Spleen (tissue), 11 donors: ENCODE measurements around the gene ARMH2. TPM values are rescaled to one million over a fixed set of nuclear protein-coding genes. Genes with fewer than 3 reads are reported as not detected.

ENCODE experiments used
- DNase-seq: peaks from one replicate; pipeline ENCODE4 v3.0.0-alpha.2; 2020
- H3K27ac ChIP-seq, 8 donors: fragments of 200-600 bp; sonication (generic) in 7 of 8; 1 replicate in 4 of 8; 2 replicates in 4 of 8; pipeline versions ENCODE4 v1.5.0 to v1.8.0; 2016 to 2021; ENCODE audit warnings: inconsistent platforms in 4 of 8, mild to moderate bottlenecking in 4 of 8, moderate library complexity in 1 of 8
- H3K27me3 ChIP-seq, 7 donors: fragments of 200-600 bp; sonication (generic) in 6 of 7; replicated peaks in 1 of 7; 1 replicate in 4 of 7; 2 replicates in 3 of 7; pipeline versions ENCODE4 v1.5.0 to v1.8.0; 2016 to 2021; ENCODE audit warnings: inconsistent platforms in 3 of 7, mild to moderate bottlenecking in 1 of 7
- H3K36me3 ChIP-seq, 6 donors: fragments of 200-600 bp; sonication (generic) in 5 of 6; 1 replicate in 4 of 6; 2 replicates in 2 of 6; pipeline versions ENCODE4 v1.5.0 to v1.8.0; 2016 to 2021; ENCODE audit warnings: inconsistent platforms in 2 of 6
- H3K4me1 ChIP-seq, 6 donors: fragments of 200-600 bp; sonication (generic) in 5 of 6; 1 replicate in 3 of 6; 2 replicates in 3 of 6; pipeline versions ENCODE4 v1.5.0 to v1.8.0; 2016 to 2021; ENCODE audit warnings: inconsistent platforms in 3 of 6
- H3K4me3 ChIP-seq, 8 donors: fragments of 200-600 bp; sonication (generic) in 7 of 8; 1 replicate in 4 of 8; 2 replicates in 4 of 8; pipeline versions ENCODE4 v1.5.0 to v1.8.0; 2016 to 2021; ENCODE audit warnings: inconsistent platforms in 4 of 8, mild to moderate bottlenecking in 4 of 8, moderate library complexity in 2 of 8
- H3K9me3 ChIP-seq, 8 donors: fragments of 200-600 bp; sonication (generic) in 7 of 8; 1 replicate in 4 of 8; 2 replicates in 4 of 8; pipeline versions ENCODE4 v1.5.0 to v1.8.0; 2016 to 2021; ENCODE audit warnings: inconsistent platforms in 4 of 8
- CTCF ChIP-seq, 11 experiments: fragments of 200-600 bp in 7 of 11; fragments of 450-650 bp in 4 of 11; sonication (generic) in 4 of 11; IDR thresholded peaks in 8 of 11; conservative IDR thresholded peaks in 3 of 11; 1 replicate in 7 of 11; 2 replicates in 4 of 11; pipeline versions ENCODE4 v1.4.0 to v1.8.0; 2016 to 2021; ENCODE audit warnings: antibody characterized with exemption in 11 of 11, inconsistent platforms in 4 of 11, mild to moderate bottlenecking in 1 of 11
- POLR2A ChIP-seq, 3 donors: fragments of 450-650 bp; IDR thresholded peaks; one replicate each; pipeline ENCODE4 v1.5.1; 2017; ENCODE audit warnings: antibody characterized with exemption in 3 of 3, mild to moderate bottlenecking in 1 of 3
- POLR2AphosphoS5 ChIP-seq, 3 donors: sonication (generic); formaldehyde crosslinking; IDR thresholded peaks; one replicate each; pipeline ENCODE4 v1.5.1; 2017; ENCODE audit warnings: antibody characterized with exemption in 3 of 3
- WGBS, 5 donors: extraction: QIAGEN DNeasy Blood & Tissue Kit in 3 of 5; methylation state at CpG; one replicate each; pipeline versions ENCODE4 v1.1.5 to v1.1.7; 2013 to 2018; 5-methylcytosine and 5-hydroxymethylcytosine counted together
- intact Hi-C: fragments of 100-400 bp; cut with DNase I; formaldehyde crosslinking; loops from one replicate; pipeline ENCODE4 v1.15.0; 2023; ENCODE audit warnings: low total_unique reads
- polyA plus RNA-seq, 3 donors: library from polyadenylated mRNA; stranded (reverse); fragments of 200-250 nt; gene quantifications; one replicate each; pipeline ENCODE4 v1.2.1, GENCODE V29; 2013
- total RNA-seq, 7 donors: library from RNA; depleted of rRNA in 3 of 7; stranded (reverse); fragments of >200 nt in 3 of 7; fragmentation: NEBNext Ultra II Directional in 4 of 7; extraction: Animal tissue kit (Norgen Biotek cat#: 25700) in 4 of 7; gene quantifications; one replicate each; pipeline versions ENCODE4 v1.1.0 to v1.2.1, GENCODE V29; 2016 to 2021
- donor health status: healthy with polysubstance abuse.
- donor health status: DM: no; HTN: no; CAD: no; lungs with moderate emphysema.
- donor health status: DM: no; HTN: no; CAD: no.
- donor health status: Bipolar disorder and iron deficiency.
- donor health status: healthy.
- donor health status: DM: no; HTN: no; CAD: no.
- donor health status: DM: yes; HTN: yes; CAD: no.

The ARMH2 gene
- total and polyA plus RNA-seq, 10 donors = 0.35 to 3.0 (median 1.2) TPM; not detected in 4

- Histone ChIP-seq H3K36me3 (peaks cover 0 to 74% (median 24%) of the 10 kb centered on the region in 6 donors), H3K9me3 (no peaks in the 10 kb centered on the region), H3K4me1 (no peaks in the 10 kb centered on the region), H3K27ac (no peak overlapping the region), H3K27me3 (no peaks in the 10 kb centered on the region), H3K4me3 (no peak overlapping the region)
- TF ChIP-seq POLR2AphosphoS5 (IDR thresholded peaks at IDR 0.05) (peak in 2 of 3 donors; percentile 5 to 15), POLR2A (IDR thresholded peaks at IDR 0.05) (no peak)
- WGBS, 5 donors = 89 to 97% (median 94%) methylated on average over 8 of the region's 8 CpGs
- intact Hi-C loops = no loop called here
- DNase-seq = no peak
Observed at GRCh38 chr6:24802271-24803059, 3.7 kb upstream of the ARMH2 start.

- DNase-seq = no peak
- no peaks in the 10 kb centered on the region for H3K27me3 ChIP-seq
- no peak overlapping the region for H3K27ac ChIP-seq
- H3K4me1 ChIP-seq = no peaks in the 10 kb centered on the region
- WGBS, 5 donors = 81 to 97% (median 91%) methylated on average over 1 of the region's 1 CpG
- peaks cover 0 to 45% (median 4%) of the 10 kb centered on the region in 6 donors for H3K36me3 ChIP-seq
- no peaks in the 10 kb centered on the region for H3K9me3 ChIP-seq
- no peak overlapping the region for H3K4me3 ChIP-seq
- intact Hi-C loops = no loop called here
- TF ChIP-seq CTCF (IDR thresholded peaks at IDR 0.05 in 8 of 11, conservative IDR thresholded peaks at IDR 0.05 in 3 of 11) = no peak
- TF ChIP-seq POLR2AphosphoS5 (IDR thresholded peaks at IDR 0.05) = no peak
Observed at GRCh38 chr6:24799541-24799915, 811 bp upstream of the ARMH2 start.

GRCh38 chr6:24797596-24798216 is 1.0 kb downstream of the ARMH2 start:
- H3K4me3 ChIP-seq = no peak overlapping the region
- H3K36me3 ChIP-seq = peaks cover 0 to 26% (median 0%) of the 10 kb centered on the region in 6 donors
- H3K27me3 ChIP-seq = no peaks in the 10 kb centered on the region
- 83 to 92% (median 87%) methylated on average over 6 of the region's 6 CpGs for WGBS, 5 donors
- DNase-seq = no peak
- H3K9me3 ChIP-seq = no peaks in the 10 kb centered on the region
- no peak overlapping the region for H3K27ac ChIP-seq
- TF ChIP-seq POLR2AphosphoS5 (IDR thresholded peaks at IDR 0.05) (no peak), CTCF (IDR thresholded peaks at IDR 0.05 in 8 of 11, conservative IDR thresholded peaks at IDR 0.05 in 3 of 11) (no peak), POLR2A (IDR thresholded peaks at IDR 0.05) (no peak)
- H3K4me1 ChIP-seq = no peaks in the 10 kb centered on the region
- intact Hi-C loops = no loop called here

- Histone ChIP-seq H3K4me1 (no peaks in the 10 kb centered on the region), H3K27me3 (no peaks in the 10 kb centered on the region), H3K9me3 (no peaks in the 10 kb centered on the region), H3K27ac (no peak overlapping the region), H3K36me3 (peaks cover 0 to 21% (median 0%) of the 10 kb centered on the region in 6 donors), H3K4me3 (no peak overlapping the region)
- WGBS, 5 donors = 94 to 97% (median 96%) methylated on average over 6 of the region's 6 CpGs
- DNase-seq = no peak
- intact Hi-C loops = no loop called here
- TF ChIP-seq CTCF (IDR thresholded peaks at IDR 0.05 in 8 of 11, conservative IDR thresholded peaks at IDR 0.05 in 3 of 11) (no peak), POLR2A (IDR thresholded peaks at IDR 0.05) (no peak), POLR2AphosphoS5 (IDR thresholded peaks at IDR 0.05) (no peak)
Observed at GRCh38 chr6:24796616-24797290, 2.0 kb downstream of the ARMH2 start.
